CD4-positive, alpha-beta memory T cell (primary cell): ENCODE results near the gene BCL7B. TPM values are rescaled to one million over a fixed set of nuclear protein-coding genes. Genes with fewer than 3 reads are reported as not detected.

Source experiments
- CTCF ChIA-PET: fragments of 350-600 bp; sonication (Branson Sonifier 250); formaldehyde crosslinking; loops from one replicate; lab custom pipeline; 2021; ENCODE audit warnings: inconsistent platforms; ENCODE audit not compliant: partially characterized antibody; lab: Charles Lee
- POLR2A ChIA-PET: fragments of 350-600 bp; sonication (Branson Sonifier 250); formaldehyde crosslinking; loops from one replicate; lab custom pipeline; 2021; ENCODE audit not compliant: partially characterized antibody; lab: Charles Lee
- DNase-seq, 5 donors: peaks; one replicate each; pipeline versions ENCODE4 v3.0.0 to v3.0.0-alpha.2; 2020 to 2022; ENCODE audit warnings: mixed read lengths in 1 of 5
- H3K27ac ChIP-seq: one replicate; pipeline ENCODE4 v1.7.0; 2013; ENCODE audit warnings: low read depth, low read length
- H3K27me3 ChIP-seq: 2 replicates; pipeline ENCODE4 v1.7.0; 2013; ENCODE audit warnings: mild to moderate bottlenecking, low read length, moderate library complexity; ENCODE audit not compliant: insufficient read depth
- H3K36me3 ChIP-seq: 2 replicates; pipeline ENCODE4 v1.7.0; 2013; ENCODE audit warnings: mild to moderate bottlenecking, low read length, moderate library complexity; ENCODE audit not compliant: insufficient read depth
- H3K4me1 ChIP-seq: 2 replicates; pipeline ENCODE4 v1.7.0; 2013; ENCODE audit warnings: mild to moderate bottlenecking, low read length, moderate library complexity; ENCODE audit not compliant: insufficient read depth
- H3K4me3 ChIP-seq, 2 donors: one replicate each; pipeline ENCODE4 v1.7.0; 2013; ENCODE audit warnings: low read length in 2 of 2, mild to moderate bottlenecking in 1 of 2
- H3K9me3 ChIP-seq, 2 donors: one replicate each; pipeline ENCODE4 v1.7.0; 2013; ENCODE audit warnings: low read length in 2 of 2, control low read depth in 1 of 2; ENCODE audit not compliant: control insufficient read depth in 1 of 2
- H3K27ac Mint-ChIP-seq, 7 donors: one replicate each; pipeline ENCODE4 v1.8.0; 2020 to 2021; ENCODE audit warnings: mixed read lengths in 7 of 7, mild to moderate bottlenecking in 6 of 7, inconsistent platforms in 3 of 7, moderate library complexity in 3 of 7
- H3K27me3 Mint-ChIP-seq, 2 donors: one replicate each; pipeline ENCODE4 v1.8.0; 2020 to 2021; ENCODE audit warnings: mixed read lengths in 2 of 2
- H3K36me3 Mint-ChIP-seq, 2 donors: one replicate each; pipeline ENCODE4 v1.8.0; 2020 to 2021; ENCODE audit warnings: mixed read lengths in 2 of 2, inconsistent platforms in 1 of 2, mild to moderate bottlenecking in 1 of 2
- H3K4me1 Mint-ChIP-seq, 4 donors: one replicate each; pipeline ENCODE4 v1.8.0; 2020 to 2021; ENCODE audit warnings: mixed read lengths in 4 of 4, mild to moderate bottlenecking in 1 of 4
- H3K4me3 Mint-ChIP-seq, 8 donors: one replicate each; pipeline ENCODE4 v1.8.0; 2020 to 2021; ENCODE audit warnings: mixed read lengths in 8 of 8, mild to moderate bottlenecking in 7 of 8, moderate library complexity in 6 of 8, inconsistent platforms in 3 of 8
- H3K9me3 Mint-ChIP-seq, 8 donors: one replicate each; pipeline ENCODE4 v1.8.0; 2020 to 2021; ENCODE audit warnings: mixed read lengths in 8 of 8, mild to moderate bottlenecking in 5 of 8, inconsistent platforms in 3 of 8, moderate library complexity in 1 of 8
- intact Hi-C: fragments of 100-400 bp; cut with micrococcal nuclease; formaldehyde crosslinking; loops from one replicate; pipeline ENCODE4 v1.15.1; 2023
- polyA plus RNA-seq, 2 donors: library from polyadenylated mRNA; unstranded; fragments of 300-500 nt; fragmentation: Illumina TruSeq; gene quantifications; one replicate each; pipeline ENCODE4 v1.2.3, GENCODE V29; 2021
- total RNA-seq, 2 experiments: library from RNA; stranded (reverse); gene quantifications; one replicate each; pipeline ENCODE4 v1.2.3, GENCODE V29; 2021

BCL7B gene
- total and polyA plus RNA-seq, 4 experiments from 2014 or later: 57.0 to 112 (median 71.1) TPM

DNA sequence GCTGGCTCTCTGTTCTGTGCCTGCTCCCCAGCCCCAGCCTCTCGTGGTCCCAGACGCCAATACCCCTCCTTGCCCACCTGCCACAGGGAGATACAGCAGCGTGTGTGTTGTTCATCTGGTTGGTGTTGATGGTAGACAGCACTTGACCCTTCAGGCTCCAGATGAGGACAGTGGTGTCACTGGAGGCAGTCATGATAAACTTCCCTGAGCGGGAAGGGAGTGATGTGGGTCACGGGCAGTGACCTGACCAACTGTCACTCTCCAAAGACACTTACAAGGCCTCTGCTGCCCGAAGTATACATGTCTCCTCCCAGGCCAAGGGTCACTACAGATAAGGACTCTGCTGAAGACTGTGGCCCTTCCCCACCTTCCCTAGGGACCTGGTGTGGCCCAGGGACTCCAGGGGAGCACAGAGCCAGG is 15.3 kb upstream of the BCL7B start:
- Histone ChIP-seq H3K4me1 (peaks cover 23% of the 10 kb centered on the region), H3K36me3 (peaks cover 46% of the 10 kb centered on the region), H3K27ac (no peak overlapping the region), H3K4me3 (no peak overlapping the region), H3K27me3 (no peaks in the 10 kb centered on the region), H3K9me3 (no peaks in the 10 kb centered on the region)
- H3K4me3 Mint-ChIP-seq: no peak overlapping the region
- POLR2A ChIA-PET: no interaction called here
- peaks cover 32 to 54% of the 10 kb centered on the region in 2 donors for H3K36me3 Mint-ChIP-seq
- CTCF ChIA-PET: no interaction called here
- peaks cover 7 to 30% (median 16%) of the 10 kb centered on the region in 4 donors for H3K4me1 Mint-ChIP-seq
- intact Hi-C loops: no loop called here
- no peaks in the 10 kb centered on the region for H3K27me3 Mint-ChIP-seq
- DNase-seq: no peak
- no peak overlapping the region for H3K27ac Mint-ChIP-seq
- no peaks in the 10 kb centered on the region for H3K9me3 Mint-ChIP-seq

GRCh38 chr7:73570977-73571376 is 13.5 kb upstream of the BCL7B start:
- Histone ChIP-seq H3K36me3 (peaks cover 46% of the 10 kb centered on the region), H3K27me3 (no peaks in the 10 kb centered on the region), H3K4me1 (peaks cover 16% of the 10 kb centered on the region), H3K27ac (no peak overlapping the region), H3K4me3 (no peak overlapping the region), H3K9me3 (no peaks in the 10 kb centered on the region)
- Mint-ChIP-seq H3K9me3 (no peaks in the 10 kb centered on the region), H3K4me1 (peaks cover 13 to 27% (median 18%) of the 10 kb centered on the region in 4 donors), H3K4me3 (no peak overlapping the region), H3K27ac (peak overlapping the region in 1 of 7 donors; percentile 23), H3K27me3 (no peaks in the 10 kb centered on the region), H3K36me3 (peaks cover 32 to 51% of the 10 kb centered on the region in 2 donors)
- ChIA-PET CTCF (no interaction called here), POLR2A (no interaction called here)
- no peak for DNase-seq
- intact Hi-C loops: no loop called here

GRCh38 chr7:73570521-73570920 is 13.0 kb upstream of the BCL7B start:
- no peak overlapping the region for H3K27ac ChIP-seq
- CTCF ChIA-PET: no interaction called here
- POLR2A ChIA-PET: no interaction called here
- peaks cover 32 to 51% of the 10 kb centered on the region in 2 donors for H3K36me3 Mint-ChIP-seq
- H3K27me3 ChIP-seq: no peaks in the 10 kb centered on the region
- H3K4me1 Mint-ChIP-seq: peaks cover 16 to 31% (median 23%) of the 10 kb centered on the region in 4 donors
- H3K27me3 Mint-ChIP-seq: no peaks in the 10 kb centered on the region
- H3K9me3 ChIP-seq: no peaks in the 10 kb centered on the region
- DNase-seq: no peak
- H3K4me3 ChIP-seq: no peak overlapping the region
- peaks cover 20% of the 10 kb centered on the region for H3K4me1 ChIP-seq
- no peaks in the 10 kb centered on the region for H3K9me3 Mint-ChIP-seq
- peaks cover 46% of the 10 kb centered on the region for H3K36me3 ChIP-seq
- intact Hi-C loops: no loop called here
- no peak overlapping the region for H3K27ac Mint-ChIP-seq
- no peak overlapping the region for H3K4me3 Mint-ChIP-seq

- Mint-ChIP-seq H3K27ac (peak overlapping the region in 4 of 7 donors; percentile 13 to 70 (median 48)), H3K36me3 (peaks cover 28 to 43% of the 10 kb centered on the region in 2 donors), H3K27me3 (no peaks in the 10 kb centered on the region), H3K9me3 (no peaks in the 10 kb centered on the region), H3K4me3 (no peak overlapping the region), H3K4me1 (peaks cover 14 to 32% (median 23%) of the 10 kb centered on the region in 4 donors)
- Histone ChIP-seq H3K27me3 (no peaks in the 10 kb centered on the region), H3K36me3 (peaks cover 40% of the 10 kb centered on the region), H3K4me1 (peaks cover 21% of the 10 kb centered on the region), H3K4me3 (no peak overlapping the region), H3K9me3 (no peaks in the 10 kb centered on the region), H3K27ac (no peak overlapping the region)
- CTCF ChIA-PET: interaction anchor here (2.1 kb wide), 1 partner anchor 47 kb away, joined by 6 read pairs; the partner anchor contains the start of gene BAZ1B
- intact Hi-C loops: no loop called here
- DNase-seq: no peak
- POLR2A ChIA-PET: interaction anchor here (0.6 to 2.3 kb wide), 4 partner anchors 9 to 47 kb away, joined by 3 to 9 read pairs (median 4); partner anchors contain the start of genes BAZ1B, BCL7B and TBL2
Observed at GRCh38 chr7:73569042-73569608, 11.6 kb upstream of the BCL7B start.

- Mint-ChIP-seq H3K4me3 (no peak overlapping the region), H3K9me3 (no peaks in the 10 kb centered on the region), H3K4me1 (peaks cover 14 to 32% (median 23%) of the 10 kb centered on the region in 4 donors), H3K36me3 (peaks cover 25 to 32% of the 10 kb centered on the region in 2 donors), H3K27ac (peak overlapping the region in 6 of 7 donors; percentile 12 to 68 (median 51)), H3K27me3 (no peaks in the 10 kb centered on the region)
- H3K4me1 ChIP-seq: peaks cover 16% of the 10 kb centered on the region
- ChIA-PET POLR2A (interaction anchor here (1.3 to 4.8 kb wide), 4 partner anchors 9 to 46 kb away, joined by 5 to 36 read pairs (median 7); partner anchors contain the start of genes BAZ1B and TBL2), CTCF (interaction anchor here (1.0 to 2.1 kb wide), 2 partner anchors 46 to 167 kb away, joined by 3 to 6 read pairs; partner anchors contain the start of gene BAZ1B)
- H3K27me3 ChIP-seq: no peaks in the 10 kb centered on the region
- H3K9me3 ChIP-seq: no peaks in the 10 kb centered on the region
- no peak overlapping the region for H3K4me3 ChIP-seq
- H3K27ac ChIP-seq: no peak overlapping the region
- no peak for DNase-seq
- H3K36me3 ChIP-seq: peaks cover 29% of the 10 kb centered on the region
- intact Hi-C loops: no loop called here
Observed at GRCh38 chr7:73567846-73568685, 10.6 kb upstream of the BCL7B start.

GRCh38 chr7:73567140-73567539 is 9.7 kb upstream of the BCL7B start:
- peaks cover 15 to 32% (median 23%) of the 10 kb centered on the region in 4 donors for H3K4me1 Mint-ChIP-seq
- peaks cover 18 to 23% of the 10 kb centered on the region in 2 donors for H3K36me3 Mint-ChIP-seq
- Histone ChIP-seq H3K27me3 (no peaks in the 10 kb centered on the region), H3K27ac (no peak overlapping the region), H3K36me3 (peaks cover 20% of the 10 kb centered on the region), H3K9me3 (no peaks in the 10 kb centered on the region), H3K4me1 (peaks cover 16% of the 10 kb centered on the region), H3K4me3 (no peak overlapping the region)
- intact Hi-C loops: no loop called here
- ChIA-PET CTCF (interaction anchor here (1.0 to 2.5 kb wide), 2 partner anchors 11 to 168 kb away, joined by 3 to 12 read pairs; partner anchors contain the start of gene TBL2), POLR2A (interaction anchor here (2.1 to 4.8 kb wide), 4 partner anchors 8 to 45 kb away, joined by 5 to 36 read pairs (median 12); partner anchors contain the start of genes BAZ1B and TBL2)
- no peaks in the 10 kb centered on the region for H3K9me3 Mint-ChIP-seq
- H3K27ac Mint-ChIP-seq: peak overlapping the region in 2 of 7 donors; percentile 5 to 81
- H3K27me3 Mint-ChIP-seq: no peaks in the 10 kb centered on the region
- no peak overlapping the region for H3K4me3 Mint-ChIP-seq
- no peak for DNase-seq
